HG03103 (cell line): ENCODE measurements around the gene TMTC4.
"Not testable (repeated sequence)": the region's sequence is repeated elsewhere in the genome, so short reads cannot be mapped to it uniquely, and the experiment has no call there.

Source experiments
- ATAC-seq: cut with Tn5 transposase; IDR thresholded peaks from one replicate; pipeline ENCODE4 v1.9.1; 2021; ENCODE audit warnings: low read depth; ENCODE audit not compliant: unreplicated experiment

Gene TMTC4

GRCh38 chr13:100630555-100630954, 44.0 kb downstream of the TMTC4 start:
- no peak for ATAC-seq

- ATAC-seq = no peak
Observed at GRCh38 chr13:100627120-100627519, 47.5 kb downstream of the TMTC4 start.

- no peak for ATAC-seq
Observed at GRCh38 chr13:100625447-100625846, 49.1 kb downstream of the TMTC4 start.

GRCh38 chr13:100620792-100621191, 53.8 kb downstream of the TMTC4 start:
- ATAC-seq = no peak

GRCh38 chr13:100619940-100620339, 54.7 kb downstream of the TMTC4 start:
- no peak for ATAC-seq

- ATAC-seq = not testable (repeated sequence)
Observed at GRCh38 chr13:100618897-100619296, 55.7 kb downstream of the TMTC4 start.

- ATAC-seq = no peak
Observed at GRCh38 chr13:100613031-100613430, 61.6 kb downstream of the TMTC4 start.

- ATAC-seq = no peak
Observed at GRCh38 chr13:100611678-100612492, 62.7 kb downstream of the TMTC4 start.

- ATAC-seq = peak; percentile 34
Observed at GRCh38 chr13:100610391-100611347, 63.9 kb downstream of the TMTC4 start.

- ATAC-seq = peak; percentile 88
Observed at GRCh38 chr13:100608906-100609305, 65.7 kb downstream of the TMTC4 start.

GRCh38 chr13:100608489-100608888, 66.1 kb downstream of the TMTC4 start:
- no peak for ATAC-seq

GRCh38 chr13:100604918-100605710, 69.5 kb downstream of the TMTC4 start:
- no peak for ATAC-seq

- no peak for ATAC-seq
Observed at GRCh38 chr13:100602493-100603111, 72.0 kb downstream of the TMTC4 start.

GRCh38 chr13:100601716-100602115, 72.9 kb downstream of the TMTC4 start:
- ATAC-seq = no peak

GRCh38 chr13:100600915-100601314, 73.7 kb downstream of the TMTC4 start:
- ATAC-seq = no peak

- ATAC-seq = no peak
Observed at GRCh38 chr13:100600461-100600860, 74.1 kb downstream of the TMTC4 start.

- ATAC-seq = no peak
Observed at GRCh38 chr13:100597253-100597652, 77.3 kb downstream of the TMTC4 start.

GRCh38 chr13:100596516-100596915, 78.1 kb downstream of the TMTC4 start:
- no peak for ATAC-seq

GRCh38 chr13:100594731-100595130, 79.9 kb downstream of the TMTC4 start:
- no peak for ATAC-seq

GRCh38 chr13:100594255-100594654, 80.3 kb downstream of the TMTC4 start:
- ATAC-seq = no peak
